NCI-H2107 treated with DMSO at 0.1 percent for 48 hours (cell line): ENCODE results near the gene TMEM9B.
A peak's percentile ranks its signal among the peaks of the same experiment; 100 is the strongest.
"Not testable (repeated sequence)": the region's sequence is repeated elsewhere in the genome, so short reads cannot be mapped to it uniquely, and the experiment has no call there.

Experiments
- DNase-seq: peaks from one replicate; lab custom pipeline; 2025; ENCODE audit not compliant: unreplicated experiment; lab: John Stamatoyannopoulos, UW

The TMEM9B gene

GRCh38 chr11:8964324-8965320 lies at the start of gene TMEM9B:
Gene TMEM9B, minus strand, starts transcription at chr11:8964442. Its CDS starts 129 bp downstream, at chr11:8964313.
- peak; percentile 56 for DNase-seq

- no peak for DNase-seq
Observed at GRCh38 chr11:9013373-9013772, 49.1 kb upstream of the TMEM9B start.

- not testable (repeated sequence) for DNase-seq
Observed at GRCh38 chr11:9009538-9009937, 45.3 kb upstream of the TMEM9B start.

- DNase-seq, result no peak
Observed at GRCh38 chr11:9008661-9009060, 44.4 kb upstream of the TMEM9B start.

GRCh38 chr11:9008011-9008550 lies 43.8 kb upstream of the TMEM9B start:
- no peak for DNase-seq

GRCh38 chr11:9005087-9005486 lies 40.8 kb upstream of the TMEM9B start:
- no peak for DNase-seq

- no peak for DNase-seq
Observed at GRCh38 chr11:9004183-9004926, 40.1 kb upstream of the TMEM9B start.

GRCh38 chr11:9003573-9004182 lies 39.4 kb upstream of the TMEM9B start, which contains the start of gene NRIP3:
Gene NRIP3, minus strand, starts transcription at chr11:9004001. Its CDS starts 66 bp downstream, at chr11:9003935.
- DNase-seq, result no peak

GRCh38 chr11:9002920-9003572 lies 38.8 kb upstream of the TMEM9B start:
- DNase-seq, result no peak

- DNase-seq, result no peak
Observed at GRCh38 chr11:9001736-9002135, 37.5 kb upstream of the TMEM9B start.

- DNase-seq, result no peak
Observed at GRCh38 chr11:8998017-8998416, 33.8 kb upstream of the TMEM9B start.

- DNase-seq, result no peak
Observed at GRCh38 chr11:8997451-8997850, 33.2 kb upstream of the TMEM9B start.

- no peak for DNase-seq
Observed at GRCh38 chr11:8989453-8989852, 25.2 kb upstream of the TMEM9B start.

GRCh38 chr11:8988329-8989234 lies 24.3 kb upstream of the TMEM9B start:
- no peak for DNase-seq

- DNase-seq, result no peak
Observed at GRCh38 chr11:8987446-8987845, 23.2 kb upstream of the TMEM9B start.

- not testable (repeated sequence) for DNase-seq
Observed at GRCh38 chr11:8986772-8987171, 22.5 kb upstream of the TMEM9B start.

GRCh38 chr11:8985462-8985861 lies 21.2 kb upstream of the TMEM9B start:
- no peak for DNase-seq

GRCh38 chr11:8983552-8983951 lies 19.3 kb upstream of the TMEM9B start:
- no peak for DNase-seq

GRCh38 chr11:8980485-8980884 lies 16.2 kb upstream of the TMEM9B start:
- DNase-seq, result no peak
